HuH-7.5 (cell line): ENCODE results near the gene ZP4.

ENCODE experiments used
- DNase-seq: peaks from one replicate; pipeline ENCODE4 v3.0.0; 2011; ENCODE audit warnings: low spot score

ZP4 gene, protein sequence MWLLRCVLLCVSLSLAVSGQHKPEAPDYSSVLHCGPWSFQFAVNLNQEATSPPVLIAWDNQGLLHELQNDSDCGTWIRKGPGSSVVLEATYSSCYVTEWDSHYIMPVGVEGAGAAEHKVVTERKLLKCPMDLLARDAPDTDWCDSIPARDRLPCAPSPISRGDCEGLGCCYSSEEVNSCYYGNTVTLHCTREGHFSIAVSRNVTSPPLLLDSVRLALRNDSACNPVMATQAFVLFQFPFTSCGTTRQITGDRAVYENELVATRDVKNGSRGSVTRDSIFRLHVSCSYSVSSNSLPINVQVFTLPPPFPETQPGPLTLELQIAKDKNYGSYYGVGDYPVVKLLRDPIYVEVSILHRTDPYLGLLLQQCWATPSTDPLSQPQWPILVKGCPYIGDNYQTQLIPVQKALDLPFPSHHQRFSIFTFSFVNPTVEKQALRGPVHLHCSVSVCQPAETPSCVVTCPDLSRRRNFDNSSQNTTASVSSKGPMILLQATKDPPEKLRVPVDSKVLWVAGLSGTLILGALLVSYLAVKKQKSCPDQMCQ

GRCh38 chr1:237890822-237891221 is at the start of gene ZP4:
Gene ZP4, minus strand, starts transcription at chr1:237890922. Its CDS starts 287 bp downstream, at chr1:237890635.
- no peak for DNase-seq

GRCh38 chr1:237938553-237938952 is 47.8 kb upstream of the ZP4 start:
- no peak for DNase-seq

DNA sequence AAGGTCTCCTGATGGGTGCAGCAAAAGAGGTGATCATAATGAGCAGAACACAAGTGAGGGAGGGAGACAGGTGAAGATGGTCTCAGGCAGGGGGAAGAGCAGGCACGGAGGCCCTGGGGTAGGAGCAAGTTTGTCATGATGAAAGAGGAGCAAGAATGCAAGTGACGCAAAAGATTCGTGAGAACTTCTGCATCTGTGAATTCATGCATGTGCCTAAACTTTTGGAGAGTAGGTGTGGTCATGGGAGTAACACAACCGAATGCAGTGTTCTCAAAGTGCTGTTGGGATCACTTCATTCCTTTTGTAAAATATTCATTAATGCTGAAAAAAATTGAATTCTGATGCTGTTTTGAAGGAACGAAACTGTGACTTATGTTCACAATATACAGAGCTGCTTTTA is 47.3 kb upstream of the ZP4 start:
- no peak for DNase-seq

GRCh38 chr1:237932816-237933215 is 42.1 kb upstream of the ZP4 start:
- no peak for DNase-seq

DNA sequence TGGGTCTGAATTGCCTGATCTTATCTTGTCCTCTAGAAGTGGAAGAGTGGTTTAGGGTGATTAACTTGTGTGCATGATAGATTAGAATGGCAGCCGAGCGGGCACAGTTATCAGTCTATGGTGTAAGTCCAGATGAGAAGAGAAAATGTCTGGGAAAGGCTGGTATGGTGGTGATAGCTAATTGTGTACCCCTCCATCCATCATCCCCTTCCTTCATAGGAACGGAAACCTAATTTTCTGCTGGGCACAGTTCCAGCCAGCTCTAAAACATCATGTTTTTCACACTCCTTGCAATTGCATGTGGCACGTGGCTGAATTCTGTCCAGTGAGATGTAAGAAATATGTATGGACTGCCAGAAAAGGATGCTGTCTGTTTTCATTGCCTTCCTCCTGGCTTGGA is 40.9 kb upstream of the ZP4 start:
- no peak for DNase-seq

DNA sequence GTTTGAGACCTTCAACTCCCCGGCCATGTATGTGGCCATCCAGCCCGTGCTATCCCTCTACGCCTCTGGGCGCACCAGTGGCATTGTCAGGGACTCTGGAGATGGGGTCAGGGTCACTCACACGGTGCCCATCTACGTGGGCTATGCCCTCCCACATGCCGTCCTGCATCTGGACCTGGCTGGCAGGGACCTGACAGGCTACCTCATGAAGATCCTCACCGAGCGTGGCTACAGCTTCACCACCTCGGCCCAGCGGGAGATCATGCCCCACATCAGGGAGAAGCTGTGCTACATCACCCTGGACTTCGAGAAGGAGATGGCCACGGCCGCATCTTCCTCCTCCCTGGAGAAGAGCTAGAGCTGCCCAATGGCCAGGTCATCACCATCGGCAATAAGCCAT is 36.5 kb upstream of the ZP4 start:
- DNase-seq: no peak

DNA sequence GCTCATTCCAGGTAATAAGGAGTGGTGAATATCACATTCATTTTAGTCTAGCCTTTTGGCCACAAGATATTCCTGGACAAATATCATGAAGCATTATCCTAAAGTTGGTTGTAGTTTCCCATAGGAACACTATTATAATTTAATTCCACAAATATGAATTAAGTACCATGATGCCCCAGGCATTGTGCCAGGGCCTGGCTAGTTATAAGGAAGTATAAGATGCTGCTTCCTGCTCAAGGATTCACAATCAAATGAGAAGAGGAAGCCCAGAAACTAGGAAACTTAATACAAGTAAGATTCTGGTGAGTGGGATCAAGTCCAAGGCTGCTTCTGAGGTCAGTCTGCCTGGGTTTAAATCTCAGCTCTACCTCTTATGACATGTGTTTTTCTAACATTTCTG is 30.6 kb upstream of the ZP4 start:
- DNase-seq: no peak

DNA sequence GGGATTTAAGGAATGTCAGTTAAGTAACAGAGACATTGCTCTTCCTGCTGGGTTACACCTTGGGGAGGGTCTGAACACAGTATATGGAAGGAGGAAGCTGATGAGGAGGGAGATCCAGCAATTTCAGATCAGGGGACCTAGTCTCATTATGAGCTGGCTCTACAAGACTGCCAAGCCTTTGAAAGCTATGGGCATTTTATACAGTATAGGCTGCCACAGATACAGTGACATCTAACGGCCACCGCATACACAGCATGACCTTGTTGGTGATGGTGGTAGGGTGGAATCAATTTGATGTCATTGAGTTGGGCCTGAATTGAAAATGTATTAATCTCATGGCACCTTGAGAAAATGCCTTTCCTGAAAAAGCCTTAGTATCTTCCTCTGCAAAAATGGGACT is 22.6 kb upstream of the ZP4 start:
- DNase-seq: no peak

- no peak for DNase-seq
Observed at GRCh38 chr1:237911911-237912310, 21.2 kb upstream of the ZP4 start.

DNA sequence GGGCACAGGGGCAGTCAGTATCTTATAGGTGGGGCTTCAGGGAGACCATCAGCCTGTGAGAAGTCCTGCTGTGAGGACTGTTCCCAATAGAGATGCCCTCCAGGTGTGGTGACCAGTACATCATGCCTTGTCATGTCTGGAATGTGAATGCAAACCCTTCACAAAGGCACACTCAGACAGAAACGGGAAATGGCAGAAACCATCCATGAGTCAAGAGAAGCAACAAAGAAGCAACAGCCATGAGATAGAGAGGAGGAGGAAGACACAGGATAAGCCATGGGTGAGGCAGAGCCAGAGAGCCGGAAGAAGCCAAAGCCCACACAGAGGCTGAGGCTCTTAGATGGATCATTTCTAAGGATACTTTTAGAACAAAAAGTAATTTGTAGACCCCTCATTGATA is 20.1 kb upstream of the ZP4 start:
- DNase-seq: no peak

GRCh38 chr1:237903961-237904360 is 13.2 kb upstream of the ZP4 start:
- DNase-seq: no peak

- no peak for DNase-seq
Observed at GRCh38 chr1:237902960-237903743, 12.4 kb upstream of the ZP4 start.

DNA sequence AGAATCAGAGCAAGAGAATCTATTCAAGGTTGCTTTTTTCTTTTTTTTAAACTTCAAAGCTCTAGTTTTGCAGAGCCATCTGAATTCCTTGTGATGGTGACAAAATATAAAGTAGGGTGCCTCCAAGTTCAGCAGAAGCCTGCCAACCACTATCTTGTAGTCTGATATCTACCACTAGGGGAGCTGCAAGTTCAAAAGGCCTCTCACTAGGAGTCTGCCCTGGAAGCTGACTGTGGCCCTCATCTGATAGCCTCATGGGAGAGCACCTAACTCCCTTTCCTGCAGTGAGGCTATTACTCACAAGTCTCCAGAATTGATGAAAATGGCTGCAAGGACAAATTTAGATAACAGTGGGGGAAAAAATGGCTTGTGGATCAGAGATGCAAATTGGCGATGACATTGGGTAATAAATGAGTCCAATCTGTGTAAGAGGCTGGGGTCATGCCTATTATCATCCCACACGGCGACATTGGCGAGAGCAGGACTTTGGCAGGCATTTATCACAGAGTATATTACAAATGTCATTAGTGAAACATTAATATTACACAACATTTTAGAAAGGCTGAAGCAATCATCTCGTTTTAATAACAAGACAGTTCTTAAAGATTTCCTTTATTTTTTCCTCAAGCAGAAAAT is 10.7 kb upstream of the ZP4 start:
- DNase-seq: no peak

GRCh38 chr1:237895630-237896029 is 4.9 kb upstream of the ZP4 start:
- DNase-seq: no peak

DNA sequence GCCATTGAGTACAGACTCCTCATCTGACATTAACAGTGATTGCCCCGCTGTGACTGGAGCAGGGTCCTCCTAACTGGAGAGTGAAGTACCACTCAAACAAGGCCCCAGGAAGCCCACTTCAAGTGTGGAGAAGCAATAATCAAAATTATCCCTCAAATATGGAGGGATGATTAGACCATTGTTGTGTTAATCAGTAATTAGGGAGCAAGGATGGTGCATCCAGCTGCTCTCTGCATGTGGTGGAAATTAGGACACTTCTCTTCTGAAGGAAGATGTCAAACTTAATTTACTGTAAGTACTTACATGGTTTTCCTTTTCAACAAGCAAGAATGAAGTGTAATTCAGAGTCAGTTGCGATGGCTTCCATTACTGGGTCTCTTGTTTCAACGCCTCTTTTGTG is 3.4 kb upstream of the ZP4 start:
- DNase-seq: no peak

- DNase-seq: no peak
Observed at GRCh38 chr1:237891979-237892378, 1.3 kb upstream of the ZP4 start.

DNA sequence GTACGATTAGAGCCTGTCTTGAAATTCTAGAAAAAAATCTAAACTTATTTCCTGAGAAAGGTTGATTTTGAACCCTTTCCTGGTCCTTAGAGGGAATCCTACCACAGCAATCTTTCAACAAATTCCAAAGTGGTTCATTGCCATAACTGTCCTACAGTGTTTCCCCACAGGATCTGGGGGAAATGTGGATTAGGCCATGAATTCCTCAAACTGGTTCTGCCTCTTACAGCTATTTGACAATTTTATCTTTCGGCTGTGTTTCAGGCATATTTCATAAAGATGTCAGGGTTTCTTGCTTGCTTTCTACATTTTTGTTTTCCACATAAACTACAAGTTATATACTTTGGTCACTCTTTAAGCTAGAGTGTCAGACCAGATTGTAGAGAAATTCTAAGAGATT is 544 bp upstream of the ZP4 start:
- DNase-seq: no peak

- DNase-seq: no peak
Observed at GRCh38 chr1:237890416-237890815, 306 bp downstream of the ZP4 start.

DNA sequence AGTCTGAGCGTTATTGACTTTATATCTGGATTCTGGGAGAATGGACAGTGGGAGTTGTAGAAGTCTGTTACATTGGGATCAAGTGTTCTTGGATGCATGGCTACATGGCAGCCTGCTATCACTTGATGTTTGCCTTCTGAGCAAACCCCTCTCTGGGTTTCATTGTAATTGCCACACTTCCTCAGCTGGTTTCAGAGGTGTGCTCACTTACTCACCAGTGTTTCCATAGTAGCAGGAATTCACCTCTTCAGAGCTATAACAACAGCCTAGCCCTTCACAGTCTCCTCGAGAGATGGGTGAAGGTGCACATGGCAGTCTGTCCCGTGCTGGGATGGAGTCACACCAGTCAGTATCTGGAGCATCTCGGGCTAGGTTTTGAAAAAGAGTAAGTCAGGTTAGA is 2.6 kb downstream of the ZP4 start:
- no peak for DNase-seq

- DNase-seq: no peak
Observed at GRCh38 chr1:237887542-237887941, 3.2 kb downstream of the ZP4 start.

DNA sequence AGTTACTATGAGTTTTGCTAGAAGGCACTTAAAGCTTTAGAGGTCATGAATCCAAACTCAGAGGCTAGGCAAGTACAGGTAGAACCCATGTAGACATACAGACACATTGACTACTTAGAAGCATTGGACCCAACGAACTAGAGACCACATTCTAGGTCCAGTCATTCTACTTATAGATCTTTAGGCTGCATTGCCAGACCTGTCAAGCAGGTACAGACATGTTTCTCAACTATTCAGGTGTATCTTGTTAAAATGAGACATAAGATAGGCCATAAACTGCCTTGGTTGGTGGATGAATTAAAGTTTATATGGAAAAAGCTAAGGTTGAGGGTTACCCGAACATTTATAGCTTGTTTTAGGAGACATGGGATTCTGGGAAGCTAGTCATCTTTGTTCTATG is 6.5 kb downstream of the ZP4 start:
- DNase-seq: no peak

GRCh38 chr1:237879195-237879594 is 11.5 kb downstream of the ZP4 start:
- DNase-seq: no peak

DNA sequence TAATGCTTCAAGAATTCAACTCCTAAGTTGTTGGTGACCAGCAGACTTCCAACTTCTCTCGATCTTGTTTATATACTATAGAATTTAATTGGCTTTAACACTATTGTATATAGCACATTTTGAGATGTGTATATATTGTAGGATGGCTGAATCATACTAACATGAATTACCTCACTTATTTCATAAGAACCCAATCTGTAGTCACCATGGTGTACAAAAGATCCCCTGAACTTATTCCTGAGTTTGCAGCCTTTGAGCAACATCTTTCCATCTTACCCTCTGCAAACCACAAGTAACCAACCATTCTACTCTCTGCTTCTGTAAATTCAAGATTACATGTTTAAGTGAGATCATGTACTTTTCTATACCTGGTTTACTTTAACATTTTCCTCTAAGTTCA is 12.3 kb downstream of the ZP4 start:
- DNase-seq: no peak
